Measurements from ENCODE around the gene FBF1. TPM values are rescaled to one million over a fixed set of nuclear protein-coding genes. Genes with fewer than 3 reads are reported as not detected.

Gene FBF1
- 2.5 and 4.0 TPM in 2 replicates for polyA plus RNA-seq (2011; rRNA removed)
- 3.8 and 6.0 TPM in 2 replicates for polyA minus RNA-seq (2011; rRNA and poly(A)+ RNA removed)

DNA sequence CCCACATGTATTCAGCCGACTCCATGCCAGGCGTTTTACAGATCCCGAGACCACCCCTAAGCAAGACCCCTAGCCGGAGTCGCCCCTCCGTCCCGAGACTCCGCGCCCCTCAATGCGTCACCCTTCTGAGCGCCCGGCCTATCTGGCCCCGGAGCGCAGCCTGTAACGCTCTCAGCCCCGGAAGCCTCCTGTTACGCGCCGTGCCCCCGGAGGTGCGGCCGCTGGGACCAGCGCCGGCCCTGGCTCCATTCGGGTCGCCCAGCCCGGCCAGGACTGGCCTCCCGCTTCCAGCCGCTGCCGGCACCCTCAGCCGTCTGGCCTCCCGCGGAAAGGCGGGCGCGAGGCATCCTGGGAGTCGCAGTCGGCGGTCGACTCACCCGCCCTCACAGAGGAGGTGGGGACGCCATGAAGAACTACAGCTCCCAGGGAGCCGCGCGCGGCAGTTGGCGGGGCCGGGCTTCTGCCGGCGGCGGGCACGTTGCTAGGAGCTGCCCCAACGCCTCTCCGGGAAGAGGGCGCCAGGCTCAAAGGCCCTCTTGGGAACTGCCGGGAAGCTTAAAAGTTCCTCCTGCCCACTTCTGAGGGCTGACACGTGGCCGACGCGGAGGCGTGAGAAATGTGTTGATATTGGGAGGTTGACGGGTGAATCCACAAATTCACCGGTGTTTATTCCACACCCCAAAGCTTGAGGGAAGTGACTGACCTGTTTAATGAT, at the start of gene FBF1:
FBF1 (minus strand) TSS at position 316 of the 715 bp plus-strand sequence. CDS start 2,893 bp downstream, outside the sequence.
- ChIA-PET CTCF (no interaction called here), POLR2A (interaction anchor here (0.5 to 1.1 kb wide), 6 partner anchors 11 to 713 kb away, joined by 3 to 6 read pairs (median 5); partner anchors contain the start of genes ACOX1, TEN1 and WBP2)
- Histone ChIP-seq H3K27ac (ENCODE audit: low read depth, low read length) (no peak within 1 kb of the TSS), H3K4me3 (ENCODE audit: low read depth, low read length) (peak within 1 kb of the TSS; percentile 80), H3K27me3 (ENCODE audit: control insufficient read depth, insufficient read depth, low read length) (no peaks in the 10 kb centered on the region), H3K9me3 (ENCODE audit: control insufficient read depth, insufficient read depth, low read length) (no peaks in the 10 kb centered on the region)
- TF ChIP-seq CTCF (IDR thresholded peaks at IDR 0.05; ENCODE audit: low read depth, low read length), result 0 out of 2 replicates have a peak, but pooled peaks have one; percentile 8
- DNase-seq (ENCODE audit: low read depth, low spot score), result peak; percentile 79

DNA sequence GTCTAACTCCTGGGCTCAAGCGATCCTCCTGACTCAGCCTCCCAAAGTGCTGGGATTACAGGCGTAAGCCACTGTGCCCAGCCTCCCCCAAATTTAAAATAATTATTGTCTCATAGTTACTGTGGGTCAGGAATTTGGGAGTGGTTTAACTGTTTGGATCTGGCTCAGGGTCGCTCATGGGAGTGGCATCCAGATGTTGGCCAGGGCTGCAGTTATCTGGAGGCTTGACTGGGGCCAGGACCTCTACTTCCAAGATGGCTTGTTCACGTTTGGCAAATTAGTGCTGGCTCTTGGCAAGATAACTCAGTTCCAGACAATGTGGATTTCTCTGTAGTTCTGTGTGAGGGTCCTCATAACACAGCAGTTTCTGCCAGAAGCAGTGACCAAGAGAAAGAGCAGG, 46.2 kb upstream of the FBF1 start:
- DNase-seq (ENCODE audit: low read depth, low spot score), result no peak
- no peaks in the 10 kb centered on the region for H3K27me3 ChIP-seq (ENCODE audit: control insufficient read depth, insufficient read depth, low read length)
- H3K27ac ChIP-seq (ENCODE audit: low read depth, low read length), result no peak overlapping the region
- ChIA-PET CTCF (interaction anchor here (1.9 kb wide), 1 partner anchor 27 kb away, joined by 8 read pairs; no protein-coding TSS in a partner anchor), POLR2A (no interaction called here)
- TF ChIP-seq CTCF (IDR thresholded peaks at IDR 0.05; ENCODE audit: low read depth, low read length), result no peak
- H3K9me3 ChIP-seq (ENCODE audit: control insufficient read depth, insufficient read depth, low read length), result no peaks in the 10 kb centered on the region
- H3K4me3 ChIP-seq (ENCODE audit: low read depth, low read length), result no peak overlapping the region

DNA sequence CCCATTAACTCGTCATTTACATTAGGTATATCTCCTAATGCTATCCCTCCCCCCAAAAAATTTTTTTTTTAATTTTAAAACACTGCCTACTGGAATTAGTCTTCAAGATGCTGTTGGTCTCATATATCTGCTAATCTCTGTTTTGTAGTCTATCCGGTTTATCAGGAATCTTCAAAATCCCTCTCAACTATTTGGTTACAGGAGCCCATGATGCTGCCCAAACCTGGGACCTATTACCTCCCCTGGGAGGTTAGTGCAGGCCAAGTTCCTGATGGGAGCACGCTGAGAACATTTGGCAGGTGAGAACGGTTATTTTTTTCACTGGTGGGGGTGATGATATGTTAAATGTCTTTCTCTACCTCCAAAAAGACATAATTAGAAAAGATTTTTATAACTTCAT, 45.1 kb upstream of the FBF1 start:
- Histone ChIP-seq H3K27ac (ENCODE audit: low read depth, low read length) (no peak overlapping the region), H3K9me3 (ENCODE audit: control insufficient read depth, insufficient read depth, low read length) (no peaks in the 10 kb centered on the region), H3K27me3 (ENCODE audit: control insufficient read depth, insufficient read depth, low read length) (no peaks in the 10 kb centered on the region), H3K4me3 (ENCODE audit: low read depth, low read length) (no peak overlapping the region)
- no peak for TF ChIP-seq CTCF (IDR thresholded peaks at IDR 0.05; ENCODE audit: low read depth, low read length)
- no peak for DNase-seq (ENCODE audit: low read depth, low spot score)
- CTCF ChIA-PET, result no interaction called here
- POLR2A ChIA-PET, result no interaction called here

GRCh38 chr17:75983501-75984181, 42.8 kb upstream of the FBF1 start:
- no peak overlapping the region for H3K4me3 ChIP-seq (ENCODE audit: low read depth, low read length)
- POLR2A ChIA-PET, result no interaction called here
- H3K27ac ChIP-seq (ENCODE audit: low read depth, low read length), result no peak overlapping the region
- DNase-seq (ENCODE audit: low read depth, low spot score), result no peak
- H3K27me3 ChIP-seq (ENCODE audit: control insufficient read depth, insufficient read depth, low read length), result no peaks in the 10 kb centered on the region
- no peaks in the 10 kb centered on the region for H3K9me3 ChIP-seq (ENCODE audit: control insufficient read depth, insufficient read depth, low read length)
- TF ChIP-seq CTCF (IDR thresholded peaks at IDR 0.05; ENCODE audit: low read depth, low read length), result no peak
- CTCF ChIA-PET, result no interaction called here
